ENCODE data around the gene SHISA4. TPM values are rescaled to one million over a fixed set of nuclear protein-coding genes. Genes with fewer than 3 reads are reported as not detected.

SHISA4 gene
- total and polyA plus RNA-seq, 5 donors from 2014 or later = 0.22 to 0.44 (median 0.44) TPM; not detected in 2

DNA sequence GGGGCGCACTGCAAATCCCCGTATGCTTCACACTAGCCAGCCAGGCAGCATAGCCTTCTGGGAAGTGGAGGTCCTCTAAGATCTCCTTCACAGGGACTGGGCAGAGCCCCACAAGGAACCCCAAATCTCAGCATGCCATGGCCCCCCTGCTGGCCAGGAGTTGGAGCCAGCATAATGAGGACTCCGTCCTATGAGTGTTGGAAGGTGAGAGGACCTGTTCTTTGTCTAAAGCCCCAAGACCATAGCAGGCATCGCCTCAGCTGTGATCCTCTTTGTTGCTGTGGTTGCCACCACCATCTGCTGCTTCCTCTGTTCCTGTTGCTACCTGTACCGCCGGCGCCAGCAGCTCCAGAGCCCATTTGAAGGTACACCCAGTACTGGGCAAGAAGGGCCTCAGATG is 1.5 kb downstream of the SHISA4 start:
- no peak for ATAC-seq (ENCODE audit: low read depth in 2 of 2)
- Mint-ChIP-seq H3K4me3 (no peak overlapping the region), H3K27me3 (peaks cover 50% of the 10 kb centered on the region), H3K9me3 (peaks cover 0 to 1% (median 0%) of the 10 kb centered on the region in 7 donors), H3K36me3 (no peaks in the 10 kb centered on the region), H3K27ac (no peak overlapping the region), H3K4me1 (peaks cover 0 to 13% (median 4%) of the 10 kb centered on the region in 4 donors)
- Histone ChIP-seq H3K27ac (ENCODE audit: insufficient read depth, low read length, poor library complexity, severe bottlenecking) (no peak overlapping the region), H3K4me3 (ENCODE audit: low read depth, low read length) (no peak overlapping the region), H3K27me3 (ENCODE audit: control insufficient read depth, insufficient read depth, low read length) (peaks cover 19% of the 10 kb centered on the region), H3K4me1 (ENCODE audit: control insufficient read depth, insufficient read depth, low read length, poor library complexity, severe bottlenecking) (peaks cover 13% of the 10 kb centered on the region), H3K36me3 (ENCODE audit: control insufficient read depth, insufficient read depth, low read length) (no peaks in the 10 kb centered on the region), H3K9me3 (ENCODE audit: control insufficient read depth in 2 of 2, low read length in 2 of 2) (no peaks in the 10 kb centered on the region)
- DNase-seq = no peak

- no peak overlapping the region for H3K4me3 ChIP-seq (ENCODE audit: low read depth, low read length)
- ATAC-seq (ENCODE audit: low read depth in 2 of 2) (no peak), DNase-seq (no peak)
- peaks cover 19% of the 10 kb centered on the region for H3K27me3 ChIP-seq (ENCODE audit: control insufficient read depth, insufficient read depth, low read length)
- peaks cover under 1 to 15% (median 6%) of the 10 kb centered on the region in 4 donors for H3K4me1 Mint-ChIP-seq
- peaks cover 0 to 1% (median 0%) of the 10 kb centered on the region in 7 donors for H3K9me3 Mint-ChIP-seq
- H3K36me3 Mint-ChIP-seq = no peaks in the 10 kb centered on the region
- H3K9me3 ChIP-seq (ENCODE audit: control insufficient read depth in 2 of 2, low read length in 2 of 2) = no peaks in the 10 kb centered on the region
- H3K27ac Mint-ChIP-seq = no peak overlapping the region
- H3K4me1 ChIP-seq (ENCODE audit: control insufficient read depth, insufficient read depth, low read length, poor library complexity, severe bottlenecking) = peaks cover 13% of the 10 kb centered on the region
- no peak overlapping the region for H3K4me3 Mint-ChIP-seq
- H3K27me3 Mint-ChIP-seq = peaks cover 49% of the 10 kb centered on the region
- H3K27ac ChIP-seq (ENCODE audit: insufficient read depth, low read length, poor library complexity, severe bottlenecking) = no peak overlapping the region
- H3K36me3 ChIP-seq (ENCODE audit: control insufficient read depth, insufficient read depth, low read length) = no peaks in the 10 kb centered on the region
These were observed 2.2 kb downstream of the SHISA4 start for GRCh38 chr1:201890806-201891450.

DNA sequence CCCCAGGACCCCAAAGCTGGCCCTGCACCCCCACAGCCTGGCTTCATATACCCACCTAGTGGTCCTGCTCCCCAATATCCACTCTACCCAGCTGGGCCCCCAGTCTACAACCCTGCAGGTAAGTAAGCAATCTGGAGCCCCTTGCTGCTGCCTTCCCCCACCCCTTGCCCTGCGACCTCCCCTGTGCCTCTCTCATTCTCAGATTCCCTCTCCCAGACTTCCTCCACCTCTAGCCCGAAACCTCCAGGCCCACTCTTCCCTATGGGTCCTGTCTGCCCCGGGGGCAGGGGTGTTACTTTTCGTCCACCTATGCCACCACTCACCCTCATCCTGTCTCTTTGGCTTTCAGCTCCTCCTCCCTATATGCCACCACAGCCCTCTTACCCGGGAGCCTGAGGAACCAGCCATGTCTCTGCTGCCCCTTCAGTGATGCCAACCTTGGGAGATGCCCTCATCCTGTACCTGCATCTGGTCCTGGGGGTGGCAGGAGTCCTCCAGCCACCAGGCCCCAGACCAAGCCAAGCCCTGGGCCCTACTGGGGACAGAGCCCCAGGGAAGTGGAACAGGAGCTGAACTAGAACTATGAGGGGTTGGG is 2.9 kb downstream of the SHISA4 start:
- peaks cover 19% of the 10 kb centered on the region for H3K27me3 ChIP-seq (ENCODE audit: control insufficient read depth, insufficient read depth, low read length)
- H3K9me3 Mint-ChIP-seq = peaks cover 0 to 1% (median 0%) of the 10 kb centered on the region in 7 donors
- no peak for ATAC-seq (ENCODE audit: low read depth in 2 of 2)
- H3K4me3 ChIP-seq (ENCODE audit: low read depth, low read length) = no peak overlapping the region
- H3K27ac Mint-ChIP-seq = no peak overlapping the region
- no peak for DNase-seq
- peaks cover 4 to 20% (median 10%) of the 10 kb centered on the region in 4 donors for H3K4me1 Mint-ChIP-seq
- H3K4me1 ChIP-seq (ENCODE audit: control insufficient read depth, insufficient read depth, low read length, poor library complexity, severe bottlenecking) = peaks cover 13% of the 10 kb centered on the region
- H3K27me3 Mint-ChIP-seq = peaks cover 48% of the 10 kb centered on the region
- no peaks in the 10 kb centered on the region for H3K36me3 ChIP-seq (ENCODE audit: control insufficient read depth, insufficient read depth, low read length)
- no peaks in the 10 kb centered on the region for H3K9me3 ChIP-seq (ENCODE audit: control insufficient read depth in 2 of 2, low read length in 2 of 2)
- H3K36me3 Mint-ChIP-seq = no peaks in the 10 kb centered on the region
- H3K4me3 Mint-ChIP-seq = no peak overlapping the region
- no peak overlapping the region for H3K27ac ChIP-seq (ENCODE audit: insufficient read depth, low read length, poor library complexity, severe bottlenecking)

DNA sequence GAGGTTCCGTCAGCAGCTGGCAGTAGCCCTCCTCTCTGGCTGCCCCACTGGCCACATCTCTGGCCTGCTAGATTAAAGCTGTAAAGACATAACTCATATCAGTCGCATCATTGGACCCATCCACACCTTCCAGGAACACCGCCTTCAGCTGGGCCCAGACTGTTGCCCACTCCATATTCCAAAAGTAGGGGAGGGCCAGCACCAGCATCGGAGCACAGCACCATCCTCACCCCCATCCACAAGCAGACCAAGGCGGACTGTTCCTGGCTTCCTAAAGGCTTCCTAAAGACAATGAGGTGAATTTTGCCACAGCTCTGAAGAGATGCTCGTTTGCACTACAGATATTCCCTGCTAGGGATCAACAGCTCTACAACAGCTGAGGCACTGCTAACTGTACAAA is 3.5 kb downstream of the SHISA4 start:
- Mint-ChIP-seq H3K27ac (no peak overlapping the region), H3K36me3 (no peaks in the 10 kb centered on the region), H3K4me1 (peaks cover 4 to 18% (median 10%) of the 10 kb centered on the region in 4 donors), H3K9me3 (peaks cover 0 to 1% (median 0%) of the 10 kb centered on the region in 7 donors), H3K4me3 (no peak overlapping the region), H3K27me3 (peaks cover 42% of the 10 kb centered on the region)
- peaks cover 13% of the 10 kb centered on the region for H3K4me1 ChIP-seq (ENCODE audit: control insufficient read depth, insufficient read depth, low read length, poor library complexity, severe bottlenecking)
- DNase-seq = no peak
- H3K4me3 ChIP-seq (ENCODE audit: low read depth, low read length) = no peak overlapping the region
- no peak overlapping the region for H3K27ac ChIP-seq (ENCODE audit: insufficient read depth, low read length, poor library complexity, severe bottlenecking)
- ATAC-seq (ENCODE audit: low read depth in 2 of 2) = no peak
- no peaks in the 10 kb centered on the region for H3K9me3 ChIP-seq (ENCODE audit: control insufficient read depth in 2 of 2, low read length in 2 of 2)
- peaks cover 19% of the 10 kb centered on the region for H3K27me3 ChIP-seq (ENCODE audit: control insufficient read depth, insufficient read depth, low read length)
- H3K36me3 ChIP-seq (ENCODE audit: control insufficient read depth, insufficient read depth, low read length) = no peaks in the 10 kb centered on the region

- Mint-ChIP-seq H3K9me3 (peaks cover 0 to 1% (median 0%) of the 10 kb centered on the region in 7 donors), H3K27me3 (peaks cover 30% of the 10 kb centered on the region), H3K4me1 (peaks cover 4 to 17% (median 10%) of the 10 kb centered on the region in 4 donors), H3K4me3 (no peak overlapping the region), H3K27ac (no peak overlapping the region), H3K36me3 (no peaks in the 10 kb centered on the region)
- no peak for DNase-seq
- no peak for ATAC-seq (ENCODE audit: low read depth in 2 of 2)
- Histone ChIP-seq H3K27ac (ENCODE audit: insufficient read depth, low read length, poor library complexity, severe bottlenecking) (no peak overlapping the region), H3K27me3 (ENCODE audit: control insufficient read depth, insufficient read depth, low read length) (peaks cover 11% of the 10 kb centered on the region), H3K4me3 (ENCODE audit: low read depth, low read length) (no peak overlapping the region), H3K4me1 (ENCODE audit: control insufficient read depth, insufficient read depth, low read length, poor library complexity, severe bottlenecking) (peaks cover 11% of the 10 kb centered on the region), H3K36me3 (ENCODE audit: control insufficient read depth, insufficient read depth, low read length) (no peaks in the 10 kb centered on the region), H3K9me3 (ENCODE audit: control insufficient read depth in 2 of 2, low read length in 2 of 2) (no peaks in the 10 kb centered on the region)
These were observed 4.7 kb downstream of the SHISA4 start for GRCh38 chr1:201893431-201893830.

- H3K27ac Mint-ChIP-seq = peak overlapping the region in 1 of 3 donors; percentile 42
- DNase-seq (no peak), ATAC-seq (ENCODE audit: low read depth in 2 of 2) (no peak)
- Histone ChIP-seq H3K4me3 (ENCODE audit: low read depth, low read length) (no peak overlapping the region), H3K27me3 (ENCODE audit: control insufficient read depth, insufficient read depth, low read length) (peaks cover 8% of the 10 kb centered on the region), H3K9me3 (ENCODE audit: control insufficient read depth in 2 of 2, low read length in 2 of 2) (no peaks in the 10 kb centered on the region), H3K27ac (ENCODE audit: insufficient read depth, low read length, poor library complexity, severe bottlenecking) (no peak overlapping the region), H3K4me1 (ENCODE audit: control insufficient read depth, insufficient read depth, low read length, poor library complexity, severe bottlenecking) (peaks cover under 1% of the 10 kb centered on the region), H3K36me3 (ENCODE audit: control insufficient read depth, insufficient read depth, low read length) (no peaks in the 10 kb centered on the region)
- H3K4me1 Mint-ChIP-seq = peaks cover 4 to 15% (median 8%) of the 10 kb centered on the region in 4 donors
- peaks cover 31% of the 10 kb centered on the region for H3K27me3 Mint-ChIP-seq
- H3K36me3 Mint-ChIP-seq = no peaks in the 10 kb centered on the region
- no peak overlapping the region for H3K4me3 Mint-ChIP-seq
- peaks cover 0 to 1% (median 0%) of the 10 kb centered on the region in 7 donors for H3K9me3 Mint-ChIP-seq
These were observed 5.8 kb downstream of the SHISA4 start for GRCh38 chr1:201894343-201895119.

- H3K36me3 ChIP-seq (ENCODE audit: control insufficient read depth, insufficient read depth, low read length) = no peaks in the 10 kb centered on the region
- Mint-ChIP-seq H3K36me3 (no peaks in the 10 kb centered on the region), H3K27ac (no peak overlapping the region), H3K4me3 (no peak overlapping the region), H3K27me3 (peaks cover 25% of the 10 kb centered on the region), H3K9me3 (peaks cover 0 to 1% (median 0%) of the 10 kb centered on the region in 7 donors), H3K4me1 (peaks cover 3 to 11% (median 6%) of the 10 kb centered on the region in 4 donors)
- H3K9me3 ChIP-seq (ENCODE audit: control insufficient read depth in 2 of 2, low read length in 2 of 2) = no peaks in the 10 kb centered on the region
- no peaks in the 10 kb centered on the region for H3K4me1 ChIP-seq (ENCODE audit: control insufficient read depth, insufficient read depth, low read length, poor library complexity, severe bottlenecking)
- no peak overlapping the region for H3K4me3 ChIP-seq (ENCODE audit: low read depth, low read length)
- H3K27ac ChIP-seq (ENCODE audit: insufficient read depth, low read length, poor library complexity, severe bottlenecking) = no peak overlapping the region
- no peak for ATAC-seq (ENCODE audit: low read depth in 2 of 2)
- H3K27me3 ChIP-seq (ENCODE audit: control insufficient read depth, insufficient read depth, low read length) = peaks cover 6% of the 10 kb centered on the region
- no peak for DNase-seq
These were observed 6.5 kb downstream of the SHISA4 start for GRCh38 chr1:201895120-201895665.
